GM12878 (cell line): ENCODE results near the gene HS3ST6. TPM values are rescaled to one million over a fixed set of nuclear protein-coding genes. Genes with fewer than 3 reads are reported as not detected.
A peak's percentile ranks its signal among the peaks of the same experiment; 100 is the strongest.

Source experiments
- BCL11A ChIP-seq: IDR thresholded peaks from 2 replicates; pipeline ENCODE4 v1.6.1; 2011; ENCODE audit warnings: low read depth, low read length
- BHLHE40 ChIP-seq, 2 experiments: fragments of 450-650 bp in 1 of 2; IDR thresholded peaks; 2 replicates each; pipeline ENCODE4 v1.6.1; 2011 to 2017; ENCODE audit warnings: low read depth in 2 of 2, borderline replicate concordance in 1 of 2, improper control_type of control experiment in 1 of 2, low read length in 1 of 2, mild to moderate bottlenecking in 1 of 2
- CHD1 ChIP-seq: IDR thresholded peaks from 2 replicates; pipeline ENCODE4 v1.6.1; 2012; ENCODE audit warnings: low read depth, low read length, improper control_type of control experiment
- CREM ChIP-seq: IDR thresholded peaks from 2 replicates; pipeline ENCODE4 v1.6.1; 2014; ENCODE audit warnings: antibody characterized with exemption, low read depth
- DPF2 ChIP-seq: fragments of 450-650 bp; IDR thresholded peaks from 2 replicates; pipeline ENCODE4 v1.6.1; 2017; ENCODE audit warnings: mild to moderate bottlenecking
- GATAD2B ChIP-seq: fragments of 450-650 bp; conservative IDR thresholded peaks from 2 replicates; pipeline ENCODE4 v1.6.1; 2017; ENCODE audit warnings: low read depth, mild to moderate bottlenecking, moderate library complexity
- MEF2B ChIP-seq: fragments of 450-650 bp; IDR thresholded peaks from 2 replicates; pipeline ENCODE4 v1.6.1; 2018; ENCODE audit warnings: mild to moderate bottlenecking, moderate library complexity; ENCODE audit not compliant: partially characterized antibody, poor library complexity, severe bottlenecking
- NFYB ChIP-seq: IDR thresholded peaks from 2 replicates; pipeline ENCODE4 v1.6.1; 2011; ENCODE audit warnings: low read depth, mild to moderate bottlenecking, low read length, improper control_type of control experiment, moderate library complexity; ENCODE audit not compliant: insufficient read depth
- NR2F1 ChIP-seq: fragments of 450-650 bp; conservative IDR thresholded peaks from 2 replicates; pipeline ENCODE4 v1.6.1; 2017; ENCODE audit warnings: mild to moderate bottlenecking
- POLR2AphosphoS2 ChIP-seq: IDR thresholded peaks from 2 replicates; pipeline ENCODE4 v1.6.1; 2011; ENCODE audit warnings: low read depth, mild to moderate bottlenecking, low read length, improper control_type of control experiment, moderate library complexity
- SIX5 ChIP-seq: IDR thresholded peaks from 2 replicates; pipeline ENCODE4 v1.6.1; 2011; ENCODE audit warnings: mild to moderate bottlenecking, low read depth, low read length, moderate library complexity; ENCODE audit not compliant: severe bottlenecking
- SP1 ChIP-seq: IDR thresholded peaks from one replicate; pipeline ENCODE4 v1.6.1; 2011; ENCODE audit warnings: low read depth, low read length
- TARDBP ChIP-seq: IDR thresholded peaks from 2 replicates; pipeline ENCODE4 v1.6.1; 2016; ENCODE audit warnings: borderline replicate concordance
- TCF12 ChIP-seq: IDR thresholded peaks from 2 replicates; pipeline ENCODE4 v1.6.1; 2011; ENCODE audit warnings: low read depth, mild to moderate bottlenecking, low read length
- ZNF24 ChIP-seq: fragments of 450-650 bp; IDR thresholded peaks from 2 replicates; pipeline ENCODE4 v1.6.1; 2017; ENCODE audit warnings: antibody characterized with exemption, mild to moderate bottlenecking
- ZNF384 ChIP-seq: IDR thresholded peaks from 2 replicates; pipeline ENCODE4 v1.6.1; 2012; ENCODE audit warnings: low read depth, mild to moderate bottlenecking, low read length, improper control_type of control experiment, borderline replicate concordance
- polyA plus RNA-seq, 11 experiments: library from polyadenylated mRNA; depleted of rRNA in 4 of 11; unstranded in 6 of 11; stranded (reverse) in 5 of 11; fragments of >200 nt; fragmentation: Nextera tagmentation in 4 of 11; fragmentation: Illumina TruSeq in 1 of 11; extraction: Ambion mirVana in 4 of 11; extraction: Trizol in 1 of 11; gene quantifications; 1 replicate in 1 of 11; 2 replicates in 10 of 11; pipeline versions ENCODE4 v1.2.1 to v1.2.3, GENCODE V29; 2011 to 2016; ENCODE audit warnings: inconsistent platforms in 2 of 11, missing spikeins in 2 of 11, low read depth in 1 of 11
- total RNA-seq, 4 experiments: library from RNA; depleted of rRNA in 3 of 4; stranded (reverse); fragments of >200 nt in 3 of 4; fragmentation: Illumina TruSeq in 1 of 4; extraction: Trizol in 1 of 4; gene quantifications; 2 replicates each; pipeline versions ENCODE4 v1.2.1 to v1.2.3, GENCODE V29; 2013 to 2021
- TF ChIP-seq, protein P1 (sequence below): fragments of 450-650 bp; IDR thresholded peaks from 2 replicates; pipeline ENCODE4 v1.6.1; 2017; ENCODE audit warnings: borderline replicate concordance
- TF ChIP-seq, protein P2 (sequence below): fragments of 450-650 bp; IDR thresholded peaks from 2 replicates; pipeline ENCODE4 v1.6.1; 2017; ENCODE audit warnings: mild to moderate bottlenecking, moderate library complexity
- TF ChIP-seq, protein P3 (sequence below): IDR thresholded peaks from 2 replicates; pipeline ENCODE4 v1.6.1; 2011; ENCODE audit warnings: borderline replicate concordance, low read depth, mild to moderate bottlenecking, moderate library complexity, low read length; ENCODE audit not compliant: insufficient read depth, poor library complexity, severe bottlenecking
- TF ChIP-seq, protein P4 (sequence below): fragments of 450-650 bp; IDR thresholded peaks from 2 replicates; pipeline ENCODE4 v1.6.1; 2017; ENCODE audit warnings: mild to moderate bottlenecking

Gene HS3ST6
- total and polyA plus RNA-seq, 10 of the 15 experiments (the other 5 are each of a cell fraction or from before 2014, with no cell fraction given) = not detected

DNA sequence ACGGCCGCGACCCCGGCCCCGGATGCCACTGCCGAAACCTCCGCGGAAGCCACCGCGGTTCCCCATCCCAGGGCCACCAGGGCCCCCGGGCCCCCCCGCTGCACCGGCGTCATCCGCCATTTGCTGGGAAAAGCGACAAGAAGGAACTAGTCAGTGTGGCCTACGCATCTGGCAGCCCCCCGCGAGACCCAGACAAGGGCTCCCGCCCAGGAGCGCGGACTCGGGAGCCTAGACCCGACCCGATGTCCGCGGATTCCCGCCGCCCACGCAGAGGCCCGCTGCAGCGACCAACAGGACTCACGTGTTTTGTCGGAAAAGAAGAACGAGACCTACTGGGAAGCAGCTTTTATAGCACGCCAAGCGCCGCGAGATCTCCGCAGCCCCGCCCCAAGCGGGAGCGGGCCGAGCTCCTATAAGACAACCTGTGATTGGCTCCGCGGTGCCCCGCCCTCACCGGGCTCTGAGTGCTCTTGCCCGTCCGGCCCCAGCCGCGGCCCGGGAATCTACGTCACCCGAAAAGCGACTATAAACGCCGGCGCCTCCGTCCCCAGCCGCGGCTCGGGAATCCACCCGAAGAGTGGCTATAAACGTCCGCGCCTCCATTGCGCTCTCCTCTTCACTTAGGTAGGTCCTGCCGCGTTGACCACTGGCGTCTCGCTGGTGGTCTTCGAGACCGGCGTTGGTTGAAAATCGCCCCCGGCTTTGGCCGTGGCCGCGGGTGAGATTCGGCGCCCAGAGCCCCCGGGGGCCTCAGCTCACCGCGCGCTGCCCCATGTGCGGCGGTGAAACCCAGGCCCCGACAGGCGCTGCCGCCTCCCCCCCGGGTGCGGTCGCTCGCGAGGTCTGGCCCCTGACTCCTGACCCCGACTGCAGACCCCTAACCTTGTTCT lies 46.5 kb upstream of the HS3ST6 start, which contains the start of gene RPS2 (continued):
- TF ChIP-seq MEF2B (no peak), SP1 (peak; percentile 93), TARDBP (no peak), NR2F1 (peak; percentile 45; the same call in 1 of the 2 replicates), TCF12 (peak; percentile 66), DPF2 (peak; percentile 54), ZNF24 (no peak), ZNF384 (no peak), CHD1 (no peak), POLR2AphosphoS2 (peak; percentile 99), CREM (peak; percentile 98), BCL11A (0 out of 2 replicates have a peak, but pooled peaks have one; percentile 15), NFYB (peak; percentile 86), BHLHE40 (IDR thresholded peaks at IDR 0.05; ENCODE audit: borderline replicate concordance in 1 of 2, low read depth in 2 of 2, low read length in 1 of 2) (peak; percentile 69 to 92; a peak in 3 of 4 replicates), SIX5 (peak; percentile 26), GATAD2B (peak; percentile 74)
- TF ChIP-seq, protein P1, sequence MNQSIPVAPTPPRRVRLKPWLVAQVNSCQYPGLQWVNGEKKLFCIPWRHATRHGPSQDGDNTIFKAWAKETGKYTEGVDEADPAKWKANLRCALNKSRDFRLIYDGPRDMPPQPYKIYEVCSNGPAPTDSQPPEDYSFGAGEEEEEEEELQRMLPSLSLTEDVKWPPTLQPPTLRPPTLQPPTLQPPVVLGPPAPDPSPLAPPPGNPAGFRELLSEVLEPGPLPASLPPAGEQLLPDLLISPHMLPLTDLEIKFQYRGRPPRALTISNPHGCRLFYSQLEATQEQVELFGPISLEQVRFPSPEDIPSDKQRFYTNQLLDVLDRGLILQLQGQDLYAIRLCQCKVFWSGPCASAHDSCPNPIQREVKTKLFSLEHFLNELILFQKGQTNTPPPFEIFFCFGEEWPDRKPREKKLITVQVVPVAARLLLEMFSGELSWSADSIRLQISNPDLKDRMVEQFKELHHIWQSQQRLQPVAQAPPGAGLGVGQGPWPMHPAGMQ = peak; percentile 66; the same call in 1 of the 2 replicates
- TF ChIP-seq, protein P2, sequence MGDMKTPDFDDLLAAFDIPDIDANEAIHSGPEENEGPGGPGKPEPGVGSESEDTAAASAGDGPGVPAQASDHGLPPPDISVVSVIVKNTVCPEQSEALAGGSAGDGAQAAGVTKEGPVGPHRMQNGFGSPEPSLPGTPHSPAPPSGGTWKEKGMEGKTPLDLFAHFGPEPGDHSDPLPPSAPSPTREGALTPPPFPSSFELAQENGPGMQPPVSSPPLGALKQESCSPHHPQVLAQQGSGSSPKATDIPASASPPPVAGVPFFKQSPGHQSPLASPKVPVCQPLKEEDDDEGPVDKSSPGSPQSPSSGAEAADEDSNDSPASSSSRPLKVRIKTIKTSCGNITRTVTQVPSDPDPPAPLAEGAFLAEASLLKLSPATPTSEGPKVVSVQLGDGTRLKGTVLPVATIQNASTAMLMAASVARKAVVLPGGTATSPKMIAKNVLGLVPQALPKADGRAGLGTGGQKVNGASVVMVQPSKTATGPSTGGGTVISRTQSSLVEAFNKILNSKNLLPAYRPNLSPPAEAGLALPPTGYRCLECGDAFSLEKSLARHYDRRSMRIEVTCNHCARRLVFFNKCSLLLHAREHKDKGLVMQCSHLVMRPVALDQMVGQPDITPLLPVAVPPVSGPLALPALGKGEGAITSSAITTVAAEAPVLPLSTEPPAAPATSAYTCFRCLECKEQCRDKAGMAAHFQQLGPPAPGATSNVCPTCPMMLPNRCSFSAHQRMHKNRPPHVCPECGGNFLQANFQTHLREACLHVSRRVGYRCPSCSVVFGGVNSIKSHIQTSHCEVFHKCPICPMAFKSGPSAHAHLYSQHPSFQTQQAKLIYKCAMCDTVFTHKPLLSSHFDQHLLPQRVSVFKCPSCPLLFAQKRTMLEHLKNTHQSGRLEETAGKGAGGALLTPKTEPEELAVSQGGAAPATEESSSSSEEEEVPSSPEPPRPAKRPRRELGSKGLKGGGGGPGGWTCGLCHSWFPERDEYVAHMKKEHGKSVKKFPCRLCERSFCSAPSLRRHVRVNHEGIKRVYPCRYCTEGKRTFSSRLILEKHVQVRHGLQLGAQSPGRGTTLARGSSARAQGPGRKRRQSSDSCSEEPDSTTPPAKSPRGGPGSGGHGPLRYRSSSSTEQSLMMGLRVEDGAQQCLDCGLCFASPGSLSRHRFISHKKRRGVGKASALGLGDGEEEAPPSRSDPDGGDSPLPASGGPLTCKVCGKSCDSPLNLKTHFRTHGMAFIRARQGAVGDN = peak; percentile 96
- TF ChIP-seq, protein P3, sequence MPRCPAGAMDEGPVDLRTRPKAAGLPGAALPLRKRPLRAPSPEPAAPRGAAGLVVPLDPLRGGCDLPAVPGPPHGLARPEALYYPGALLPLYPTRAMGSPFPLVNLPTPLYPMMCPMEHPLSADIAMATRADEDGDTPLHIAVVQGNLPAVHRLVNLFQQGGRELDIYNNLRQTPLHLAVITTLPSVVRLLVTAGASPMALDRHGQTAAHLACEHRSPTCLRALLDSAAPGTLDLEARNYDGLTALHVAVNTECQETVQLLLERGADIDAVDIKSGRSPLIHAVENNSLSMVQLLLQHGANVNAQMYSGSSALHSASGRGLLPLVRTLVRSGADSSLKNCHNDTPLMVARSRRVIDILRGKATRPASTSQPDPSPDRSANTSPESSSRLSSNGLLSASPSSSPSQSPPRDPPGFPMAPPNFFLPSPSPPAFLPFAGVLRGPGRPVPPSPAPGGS = peak; percentile 80
- TF ChIP-seq, protein P4, sequence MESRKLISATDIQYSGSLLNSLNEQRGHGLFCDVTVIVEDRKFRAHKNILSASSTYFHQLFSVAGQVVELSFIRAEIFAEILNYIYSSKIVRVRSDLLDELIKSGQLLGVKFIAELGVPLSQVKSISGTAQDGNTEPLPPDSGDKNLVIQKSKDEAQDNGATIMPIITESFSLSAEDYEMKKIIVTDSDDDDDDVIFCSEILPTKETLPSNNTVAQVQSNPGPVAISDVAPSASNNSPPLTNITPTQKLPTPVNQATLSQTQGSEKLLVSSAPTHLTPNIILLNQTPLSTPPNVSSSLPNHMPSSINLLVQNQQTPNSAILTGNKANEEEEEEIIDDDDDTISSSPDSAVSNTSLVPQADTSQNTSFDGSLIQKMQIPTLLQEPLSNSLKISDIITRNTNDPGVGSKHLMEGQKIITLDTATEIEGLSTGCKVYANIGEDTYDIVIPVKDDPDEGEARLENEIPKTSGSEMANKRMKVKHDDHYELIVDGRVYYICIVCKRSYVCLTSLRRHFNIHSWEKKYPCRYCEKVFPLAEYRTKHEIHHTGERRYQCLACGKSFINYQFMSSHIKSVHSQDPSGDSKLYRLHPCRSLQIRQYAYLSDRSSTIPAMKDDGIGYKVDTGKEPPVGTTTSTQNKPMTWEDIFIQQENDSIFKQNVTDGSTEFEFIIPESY = 0 out of 2 replicates have a peak, but pooled peaks have one; percentile 42
